SK-N-SH treated with all-trans-retinoic acid at 6 μM for 48 hours (cell line): ENCODE data around the gene CMTM3.

ENCODE experiments used
- ARNTL ChIP-seq: fragments of 450-650 bp; formaldehyde crosslinking; IDR thresholded peaks from 2 replicates; pipeline ENCODE4 v1.5.0; 2020; ENCODE audit warnings: low read depth, mild to moderate bottlenecking, moderate library complexity, borderline replicate concordance
- CREB5 ChIP-seq: fragments of 250-450 bp; sonication (Bioruptor Pico); IDR thresholded peaks from 2 replicates; pipeline ENCODE4 v1.5.1; 2020; ENCODE audit warnings: low read depth, mild to moderate bottlenecking, moderate library complexity
- PPARA ChIP-seq: fragments of 250-450 bp; sonication (Bioruptor Pico); IDR thresholded peaks from 2 replicates; pipeline ENCODE4 v1.5.0; 2020; ENCODE audit warnings: mild to moderate bottlenecking, borderline replicate concordance
- RARB ChIP-seq: fragments of 250-450 bp; sonication (Bioruptor Pico); IDR thresholded peaks from 2 replicates; pipeline ENCODE4 v1.8.0; 2021; ENCODE audit warnings: mild to moderate bottlenecking, moderate library complexity
- ZFP3 ChIP-seq: fragments of 250-450 bp; sonication (Bioruptor Pico); IDR thresholded peaks from 2 replicates; pipeline ENCODE4 v1.5.0; 2020; ENCODE audit warnings: mild to moderate bottlenecking, moderate library complexity

- no peak for TF ChIP-seq ARNTL (CRISPR knock-in tag)
- no peak for TF ChIP-seq RARB (CRISPR knock-in tag)
- TF ChIP-seq CREB5 (CRISPR knock-in tag): no peak
- TF ChIP-seq PPARA (CRISPR knock-in tag): no peak
- TF ChIP-seq ZFP3 (CRISPR knock-in tag): no peak
Measured at GRCh38 chr16:66590322-66590721, 14.2 kb upstream of the CMTM3 start.
